OCI-LY3 (cell line): ENCODE measurements around the gene SDC1.

Experiments used
- EZH2phosphoT487 ChIP-seq: fragments of 200-600 bp; shearing (Covaris generic); IDR thresholded peaks from 2 replicates; pipeline ENCODE4 v1.6.1; 2018; ENCODE audit warnings: antibody characterized with exemption, mixed run types, low read depth
- TF ChIP-seq, protein P1 (sequence below): fragments of 200-600, 300-600 bp; sonication (generic); IDR thresholded peaks from 2 replicates; pipeline ENCODE4 v1.5.1; 2014; ENCODE audit warnings: antibody characterized with exemption, low read length, low read depth

DNA sequence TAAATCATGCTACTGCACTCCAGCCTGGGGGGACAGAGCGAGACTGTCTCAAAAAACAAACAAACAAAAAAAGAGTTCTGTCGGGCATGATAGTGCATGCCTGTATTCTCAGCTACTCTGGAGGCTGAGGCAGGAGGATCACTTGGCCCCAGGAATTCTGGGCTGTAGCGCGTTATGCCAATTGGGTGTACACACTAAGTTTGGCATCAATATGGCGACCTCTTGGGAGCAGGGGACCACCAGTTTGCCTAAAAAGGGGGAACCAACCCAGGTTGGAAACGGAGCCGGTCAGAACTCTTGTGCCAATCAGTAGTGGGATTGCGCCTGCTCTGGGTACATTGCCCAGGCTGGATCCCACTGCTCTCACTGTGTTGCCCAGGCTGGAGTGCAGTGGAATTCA is 49.7 kb downstream of the SDC1 start:
- TF ChIP-seq, protein P1, sequence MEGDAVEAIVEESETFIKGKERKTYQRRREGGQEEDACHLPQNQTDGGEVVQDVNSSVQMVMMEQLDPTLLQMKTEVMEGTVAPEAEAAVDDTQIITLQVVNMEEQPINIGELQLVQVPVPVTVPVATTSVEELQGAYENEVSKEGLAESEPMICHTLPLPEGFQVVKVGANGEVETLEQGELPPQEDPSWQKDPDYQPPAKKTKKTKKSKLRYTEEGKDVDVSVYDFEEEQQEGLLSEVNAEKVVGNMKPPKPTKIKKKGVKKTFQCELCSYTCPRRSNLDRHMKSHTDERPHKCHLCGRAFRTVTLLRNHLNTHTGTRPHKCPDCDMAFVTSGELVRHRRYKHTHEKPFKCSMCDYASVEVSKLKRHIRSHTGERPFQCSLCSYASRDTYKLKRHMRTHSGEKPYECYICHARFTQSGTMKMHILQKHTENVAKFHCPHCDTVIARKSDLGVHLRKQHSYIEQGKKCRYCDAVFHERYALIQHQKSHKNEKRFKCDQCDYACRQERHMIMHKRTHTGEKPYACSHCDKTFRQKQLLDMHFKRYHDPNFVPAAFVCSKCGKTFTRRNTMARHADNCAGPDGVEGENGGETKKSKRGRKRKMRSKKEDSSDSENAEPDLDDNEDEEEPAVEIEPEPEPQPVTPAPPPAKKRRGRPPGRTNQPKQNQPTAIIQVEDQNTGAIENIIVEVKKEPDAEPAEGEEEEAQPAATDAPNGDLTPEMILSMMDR = no peak
- TF ChIP-seq EZH2phosphoT487 = no peak
